ENCODE results near the gene E2F7.

DNA sequence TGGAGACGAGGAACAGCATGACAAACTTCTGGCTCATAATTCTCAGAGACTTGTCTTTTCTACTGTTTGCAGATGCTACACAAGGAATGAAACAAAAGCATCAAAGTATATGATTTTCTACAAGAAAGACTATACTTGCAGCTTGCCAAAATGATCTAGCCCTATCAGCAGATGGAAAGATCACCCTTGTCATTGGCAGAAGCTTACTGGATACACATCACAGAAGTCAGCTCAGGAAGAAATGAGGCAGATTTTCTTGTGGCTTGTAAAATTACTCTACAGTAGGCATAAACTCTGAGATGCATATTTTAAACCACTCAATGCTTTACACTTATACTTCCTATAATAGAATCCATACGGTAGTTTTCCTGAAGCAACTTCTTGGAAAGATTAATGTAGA is 20.6 kb downstream of the E2F7 start:
- TF ChIP-seq CEBPB (IDR thresholded peaks at IDR 0.05) (no peak), EP300 (IDR thresholded peaks at IDR 0.05; ENCODE audit: borderline replicate concordance) (no peak), ZBTB7A (IDR thresholded peaks at IDR 0.05; ENCODE audit: low read depth) (no peak), EGR1 (IDR thresholded peaks at IDR 0.05) (no peak), TCF12 (IDR thresholded peaks at IDR 0.05; ENCODE audit: low read depth) (no peak), FOXM1 (IDR thresholded peaks at IDR 0.05; ENCODE audit: borderline replicate concordance, low read depth) (no peak), TAF1 (IDR thresholded peaks at IDR 0.05; ENCODE audit: low read depth) (no peak), RAD21 (IDR thresholded peaks at IDR 0.05; ENCODE audit: low read depth) (no peak)
- TF ChIP-seq, protein P1, sequence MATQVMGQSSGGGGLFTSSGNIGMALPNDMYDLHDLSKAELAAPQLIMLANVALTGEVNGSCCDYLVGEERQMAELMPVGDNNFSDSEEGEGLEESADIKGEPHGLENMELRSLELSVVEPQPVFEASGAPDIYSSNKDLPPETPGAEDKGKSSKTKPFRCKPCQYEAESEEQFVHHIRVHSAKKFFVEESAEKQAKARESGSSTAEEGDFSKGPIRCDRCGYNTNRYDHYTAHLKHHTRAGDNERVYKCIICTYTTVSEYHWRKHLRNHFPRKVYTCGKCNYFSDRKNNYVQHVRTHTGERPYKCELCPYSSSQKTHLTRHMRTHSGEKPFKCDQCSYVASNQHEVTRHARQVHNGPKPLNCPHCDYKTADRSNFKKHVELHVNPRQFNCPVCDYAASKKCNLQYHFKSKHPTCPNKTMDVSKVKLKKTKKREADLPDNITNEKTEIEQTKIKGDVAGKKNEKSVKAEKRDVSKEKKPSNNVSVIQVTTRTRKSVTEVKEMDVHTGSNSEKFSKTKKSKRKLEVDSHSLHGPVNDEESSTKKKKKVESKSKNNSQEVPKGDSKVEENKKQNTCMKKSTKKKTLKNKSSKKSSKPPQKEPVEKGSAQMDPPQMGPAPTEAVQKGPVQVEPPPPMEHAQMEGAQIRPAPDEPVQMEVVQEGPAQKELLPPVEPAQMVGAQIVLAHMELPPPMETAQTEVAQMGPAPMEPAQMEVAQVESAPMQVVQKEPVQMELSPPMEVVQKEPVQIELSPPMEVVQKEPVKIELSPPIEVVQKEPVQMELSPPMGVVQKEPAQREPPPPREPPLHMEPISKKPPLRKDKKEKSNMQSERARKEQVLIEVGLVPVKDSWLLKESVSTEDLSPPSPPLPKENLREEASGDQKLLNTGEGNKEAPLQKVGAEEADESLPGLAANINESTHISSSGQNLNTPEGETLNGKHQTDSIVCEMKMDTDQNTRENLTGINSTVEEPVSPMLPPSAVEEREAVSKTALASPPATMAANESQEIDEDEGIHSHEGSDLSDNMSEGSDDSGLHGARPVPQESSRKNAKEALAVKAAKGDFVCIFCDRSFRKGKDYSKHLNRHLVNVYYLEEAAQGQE (IDR thresholded peaks at IDR 0.05; ENCODE audit: low read depth) = no peak
- TF ChIP-seq, protein P2, sequence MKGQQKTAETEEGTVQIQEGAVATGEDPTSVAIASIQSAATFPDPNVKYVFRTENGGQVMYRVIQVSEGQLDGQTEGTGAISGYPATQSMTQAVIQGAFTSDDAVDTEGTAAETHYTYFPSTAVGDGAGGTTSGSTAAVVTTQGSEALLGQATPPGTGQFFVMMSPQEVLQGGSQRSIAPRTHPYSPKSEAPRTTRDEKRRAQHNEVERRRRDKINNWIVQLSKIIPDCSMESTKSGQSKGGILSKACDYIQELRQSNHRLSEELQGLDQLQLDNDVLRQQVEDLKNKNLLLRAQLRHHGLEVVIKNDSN (IDR thresholded peaks at IDR 0.05) = no peak

All from Ishikawa (cell line).